Pancreas (tissue), 10 donors: ENCODE results near the gene ARHGEF18. TPM values are rescaled to one million over a fixed set of nuclear protein-coding genes. Genes with fewer than 3 reads are reported as not detected.

Experiments
- ATAC-seq, 4 donors: fragments of 200-7000 bp; cut with Tn5 transposase; one replicate each; pipeline versions ENCODE4 v1.8.0 to v1.9.1; 2020; ENCODE audit warnings: mild to moderate bottlenecking in 4 of 4, moderate library complexity in 4 of 4
- DNase-seq, 6 donors: peaks; one replicate each; pipeline ENCODE4 v3.0.0-alpha.2; 2020
- FAIRE-seq: peaks from 2 replicates; lab custom pipeline; 2012; peaks lifted over from hg19 to GRCh38; lab: Jason Lieb, UNC
- H3K27ac ChIP-seq, 4 donors: fragments of 200-600 bp; sonication (generic); 1 replicate in 3 of 4; 2 replicates in 1 of 4; pipeline versions ENCODE4 v1.5.0 to v1.8.0; 2020
- H3K27me3 ChIP-seq, 4 donors: fragments of 200-600 bp; one replicate each; pipeline ENCODE4 v1.8.0; 2021
- H3K36me3 ChIP-seq, 3 donors: fragments of 200-600 bp; sonication (generic) in 1 of 3; one replicate each; pipeline versions ENCODE4 v1.5.0 to v1.8.0; 2020 to 2021
- H3K4me1 ChIP-seq, 3 donors: fragments of 200-600 bp; one replicate each; pipeline ENCODE4 v1.8.0; 2021
- H3K4me3 ChIP-seq, 4 donors: fragments of 200-600 bp; sonication (generic) in 2 of 4; one replicate each; pipeline versions ENCODE4 v1.5.0 to v1.8.0; 2020 to 2021
- H3K9me3 ChIP-seq, 4 donors: fragments of 200-600 bp; one replicate each; pipeline ENCODE4 v1.8.0; 2021
- WGBS, 2 donors: extraction: QIAGEN DNeasy Blood & Tissue Kit; methylation state at CpG; one replicate each; pipeline ENCODE4 v1.1.7; 2013; 5-methylcytosine and 5-hydroxymethylcytosine counted together
- intact Hi-C, 3 donors: fragments of 100-400 bp; cut with DNase I; formaldehyde crosslinking; loops; one replicate each; pipeline versions ENCODE4 v1.11.1 to v1.14.2; 2022
- polyA plus RNA-seq, 2 donors: library from polyadenylated mRNA; stranded (reverse); fragments of 200-250 nt; gene quantifications; one replicate each; pipeline ENCODE4 v1.2.3, GENCODE V29; 2013
- total RNA-seq, 6 donors: library from RNA; stranded (reverse); fragmentation: NEBNext Ultra II Directional in 4 of 6; extraction: Animal tissue kit (Norgen Biotek cat#: 25700) in 4 of 6; gene quantifications; one replicate each; pipeline versions ENCODE4 v1.2.1 to v1.2.4, GENCODE V29; 2021 to 2023
- TF ChIP-seq, protein P1 (sequence below), 4 donors: fragments of 200-600 bp; sonication (generic) in 3 of 4; IDR thresholded peaks; one replicate each; pipeline versions ENCODE4 v1.5.0 to v1.8.0; 2021; ENCODE audit warnings: antibody characterized with exemption in 4 of 4
- donor health status: healthy with polysubstance abuse.
- donor health status: DM: no; HTN: no; CAD: no; lungs with moderate emphysema.
- donor health status: DM: no; HTN: no; CAD: no.
- donor health status: control.
- donor health status: control.
- donor health status: Bipolar disorder and iron deficiency.
- donor health status: DM: yes; HTN: yes; CAD: no.
- donor health status: DM: no; HTN: no; CAD: no.
- donor health status: DM: no; HTN: no; CAD: no.
- donor health status: DM: yes; HTN: yes; CAD: no.

Gene ARHGEF18
- total and polyA plus RNA-seq, 8 donors: 17.1 to 45.4 (median 22.4) TPM

DNA sequence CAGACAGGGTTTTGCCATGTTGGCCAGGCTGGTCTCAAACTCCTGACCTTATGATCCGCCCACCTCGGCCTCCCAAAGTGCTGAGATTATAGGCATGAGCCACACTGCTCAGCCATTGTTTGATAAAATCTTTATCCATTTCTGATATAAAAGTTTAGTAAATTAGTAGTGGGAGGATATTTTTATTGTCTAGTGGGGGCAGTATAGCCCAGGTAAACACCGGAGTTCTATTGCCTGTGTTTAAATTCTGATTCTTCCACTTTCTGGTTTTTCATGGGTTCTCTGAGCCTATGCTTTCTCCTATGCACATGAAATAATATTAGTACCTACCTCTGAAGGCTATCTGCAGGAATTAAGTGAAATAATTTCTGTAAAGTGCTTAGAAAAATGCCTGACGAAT is 20.1 kb upstream of the ARHGEF18 start:
- DNase-seq (no peak), FAIRE-seq (no peak), ATAC-seq (no peak)
- H3K4me3 ChIP-seq: no peak overlapping the region
- H3K36me3 ChIP-seq: no peaks in the 10 kb centered on the region
- H3K4me1 ChIP-seq: no peaks in the 10 kb centered on the region
- TF ChIP-seq, protein P1, sequence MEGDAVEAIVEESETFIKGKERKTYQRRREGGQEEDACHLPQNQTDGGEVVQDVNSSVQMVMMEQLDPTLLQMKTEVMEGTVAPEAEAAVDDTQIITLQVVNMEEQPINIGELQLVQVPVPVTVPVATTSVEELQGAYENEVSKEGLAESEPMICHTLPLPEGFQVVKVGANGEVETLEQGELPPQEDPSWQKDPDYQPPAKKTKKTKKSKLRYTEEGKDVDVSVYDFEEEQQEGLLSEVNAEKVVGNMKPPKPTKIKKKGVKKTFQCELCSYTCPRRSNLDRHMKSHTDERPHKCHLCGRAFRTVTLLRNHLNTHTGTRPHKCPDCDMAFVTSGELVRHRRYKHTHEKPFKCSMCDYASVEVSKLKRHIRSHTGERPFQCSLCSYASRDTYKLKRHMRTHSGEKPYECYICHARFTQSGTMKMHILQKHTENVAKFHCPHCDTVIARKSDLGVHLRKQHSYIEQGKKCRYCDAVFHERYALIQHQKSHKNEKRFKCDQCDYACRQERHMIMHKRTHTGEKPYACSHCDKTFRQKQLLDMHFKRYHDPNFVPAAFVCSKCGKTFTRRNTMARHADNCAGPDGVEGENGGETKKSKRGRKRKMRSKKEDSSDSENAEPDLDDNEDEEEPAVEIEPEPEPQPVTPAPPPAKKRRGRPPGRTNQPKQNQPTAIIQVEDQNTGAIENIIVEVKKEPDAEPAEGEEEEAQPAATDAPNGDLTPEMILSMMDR (IDR thresholded peaks at IDR 0.05): no peak
- H3K27me3 ChIP-seq: no peaks in the 10 kb centered on the region
- H3K27ac ChIP-seq: no peak overlapping the region
- 87 to 88% methylated on average over 4 of the region's 4 CpGs for WGBS, 2 donors
- intact Hi-C loops: no loop called here
- H3K9me3 ChIP-seq: no peaks in the 10 kb centered on the region

DNA sequence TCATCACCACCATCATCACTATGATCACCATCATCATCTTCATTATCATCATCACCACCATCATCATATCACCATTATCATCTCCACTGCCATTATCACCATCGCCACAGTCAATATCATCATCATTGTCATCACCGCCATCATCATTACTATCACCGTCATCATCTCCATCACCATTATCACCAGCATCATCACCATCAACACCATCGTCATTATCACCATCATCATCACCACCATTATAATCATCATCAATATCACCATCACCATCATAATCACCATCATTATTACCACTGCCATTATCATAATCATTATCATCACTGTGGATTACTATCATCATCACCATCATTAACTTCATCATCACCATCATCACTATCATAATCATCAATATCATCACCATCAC is 17.3 kb upstream of the ARHGEF18 start:
- no peaks in the 10 kb centered on the region for H3K4me1 ChIP-seq
- no peak overlapping the region for H3K27ac ChIP-seq
- TF ChIP-seq, protein P1 (IDR thresholded peaks at IDR 0.05): no peak
- DNase-seq (no peak), ATAC-seq (no peak), FAIRE-seq (no peak)
- no peaks in the 10 kb centered on the region for H3K36me3 ChIP-seq
- 78 to 83% methylated on average over 4 of the region's 4 CpGs for WGBS, 2 donors
- H3K27me3 ChIP-seq: no peaks in the 10 kb centered on the region
- no peak overlapping the region for H3K4me3 ChIP-seq
- intact Hi-C loops: loop anchor here in 1 of 3 donors (10.0 kb wide), 1 partner anchor 177 kb away; no protein-coding TSS in a partner anchor
- H3K9me3 ChIP-seq: no peaks in the 10 kb centered on the region

DNA sequence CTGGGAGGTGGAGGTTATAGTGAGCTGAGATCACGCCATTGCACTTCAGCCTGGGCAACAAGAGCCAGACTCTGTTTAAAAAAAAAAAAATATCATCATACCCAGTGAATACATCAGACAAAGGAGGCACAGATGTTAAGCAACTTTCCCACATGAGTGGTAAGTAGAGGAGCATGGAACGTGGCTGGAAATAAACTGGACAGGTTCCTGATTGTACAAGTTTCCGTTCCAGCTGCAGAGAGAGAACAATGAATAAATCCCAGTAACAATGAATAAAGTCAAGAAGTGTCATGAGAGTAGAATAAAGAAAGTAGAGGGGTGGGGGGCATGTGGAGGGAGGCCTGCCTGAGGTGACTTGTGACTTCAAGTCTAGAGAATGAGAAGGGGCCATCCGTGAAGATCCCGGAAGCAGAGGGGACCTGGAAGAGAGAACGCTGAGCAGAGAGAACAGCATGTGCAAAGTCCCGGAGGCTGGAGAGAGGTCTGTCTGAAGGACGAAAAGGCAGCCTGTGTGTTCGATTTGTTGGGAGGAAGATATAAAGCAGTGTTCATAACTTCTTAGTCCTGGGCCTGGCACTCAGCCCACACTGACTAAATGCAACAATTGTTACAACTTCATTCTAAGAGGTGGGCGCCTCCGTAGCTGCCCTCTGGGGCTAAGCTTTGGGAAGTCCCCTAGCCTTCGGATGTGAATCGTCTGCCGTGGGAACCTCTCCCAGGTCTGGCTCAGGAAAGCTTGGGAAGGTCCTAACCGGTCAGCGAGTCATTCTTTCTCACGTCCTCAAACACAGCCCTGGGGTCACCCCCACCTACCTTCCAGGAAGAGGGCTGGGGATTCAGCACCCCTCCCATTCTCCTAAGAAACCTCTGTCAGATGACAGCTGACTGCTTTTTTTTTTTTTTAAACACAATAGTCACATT is 15.3 kb upstream of the ARHGEF18 start:
- intact Hi-C loops: loop anchor here in 1 of 3 donors (10.0 kb wide), 1 partner anchor 179 kb away; no protein-coding TSS in a partner anchor
- WGBS, 2 donors: 62 to 63% methylated on average over 17 of the region's 17 CpGs
- DNase-seq (peak in 1 of 6 donors; percentile 52), FAIRE-seq (no peak), ATAC-seq (peak in 2 of 4 donors; percentile 58 to 71)
- Histone ChIP-seq H3K27ac (peak overlapping the region in 1 of 4 donors; percentile 14), H3K27me3 (no peaks in the 10 kb centered on the region), H3K4me3 (no peak overlapping the region), H3K9me3 (no peaks in the 10 kb centered on the region), H3K36me3 (no peaks in the 10 kb centered on the region), H3K4me1 (no peaks in the 10 kb centered on the region)
- TF ChIP-seq, protein P1 (IDR thresholded peaks at IDR 0.05): no peak

DNA sequence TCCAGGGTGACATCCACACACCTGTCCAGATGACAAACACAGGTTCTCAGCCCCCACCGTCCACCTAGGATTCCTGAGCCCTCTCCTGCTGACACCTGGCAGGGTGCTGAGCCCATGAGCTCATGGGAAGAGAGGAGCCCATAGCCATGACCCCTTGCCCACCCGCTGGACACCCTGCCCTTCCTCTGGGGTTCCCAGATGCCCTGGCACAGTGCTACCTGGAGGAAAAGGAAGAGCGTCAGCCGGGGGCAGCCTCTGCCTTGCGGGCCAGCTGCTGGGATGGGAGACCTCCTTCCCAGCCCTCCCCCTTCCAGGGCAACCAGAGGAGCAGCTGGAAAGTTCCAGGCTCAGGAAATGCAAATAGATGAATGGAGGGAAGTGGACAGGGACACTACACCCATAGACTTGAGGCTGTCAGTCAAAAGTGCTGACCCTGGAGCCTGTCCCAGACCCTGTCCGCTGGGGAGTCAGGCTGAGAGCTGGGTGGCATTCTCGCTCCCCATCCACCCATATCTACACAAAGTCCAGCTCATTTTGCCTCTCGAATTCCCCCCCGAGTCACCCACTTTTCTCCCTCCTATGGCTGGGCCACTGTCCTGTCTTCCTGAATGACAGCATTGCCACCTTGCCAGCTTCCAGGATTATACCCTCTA is 12.3 kb upstream of the ARHGEF18 start:
- no peaks in the 10 kb centered on the region for H3K36me3 ChIP-seq
- no peaks in the 10 kb centered on the region for H3K9me3 ChIP-seq
- no peaks in the 10 kb centered on the region for H3K4me1 ChIP-seq
- TF ChIP-seq, protein P1 (IDR thresholded peaks at IDR 0.05): no peak
- intact Hi-C loops: loop anchor here in 1 of 3 donors (10.0 kb wide), 1 partner anchor 182 kb away; no protein-coding TSS in a partner anchor
- FAIRE-seq (no peak), ATAC-seq (no peak), DNase-seq (peak in 1 of 6 donors; percentile 22)
- no peaks in the 10 kb centered on the region for H3K27me3 ChIP-seq
- no peak overlapping the region for H3K4me3 ChIP-seq
- 88 to 89% methylated on average over 9 of the region's 9 CpGs for WGBS, 2 donors
- H3K27ac ChIP-seq: no peak overlapping the region
